Measurements from ENCODE around the gene STIP1.

The STIP1 gene

DNA sequence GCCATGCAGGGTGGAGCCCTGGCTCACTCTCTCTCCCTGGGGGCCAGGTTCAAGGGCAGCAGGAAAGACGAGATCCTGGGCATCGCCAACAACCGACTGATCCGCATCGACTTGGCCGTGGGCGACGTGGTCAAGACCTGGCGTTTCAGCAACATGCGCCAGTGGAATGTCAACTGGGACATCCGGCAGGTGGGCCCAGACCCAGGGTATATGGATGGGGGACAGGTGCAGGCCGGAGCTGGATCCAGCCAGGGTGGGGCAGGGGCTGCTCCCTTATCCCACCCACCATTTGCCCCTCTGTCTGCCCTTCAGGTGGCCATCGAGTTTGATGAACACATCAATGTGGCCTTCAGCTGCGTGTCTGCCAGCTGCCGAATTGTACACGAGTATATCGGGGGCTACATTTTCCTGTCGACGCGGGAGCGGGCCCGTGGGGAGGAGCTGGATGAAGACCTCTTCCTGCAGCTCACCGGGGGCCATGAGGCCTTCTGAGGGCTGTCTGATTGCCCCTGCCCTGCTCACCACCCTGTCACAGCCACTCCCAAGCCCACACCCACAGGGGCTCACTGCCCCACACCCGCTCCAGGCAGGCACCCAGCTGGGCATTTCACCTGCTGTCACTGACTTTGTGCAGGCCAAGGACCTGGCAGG lies 37.2 kb downstream of the STIP1 start:
- no peak for DNase-seq (ENCODE audit: low spot score)

DNA sequence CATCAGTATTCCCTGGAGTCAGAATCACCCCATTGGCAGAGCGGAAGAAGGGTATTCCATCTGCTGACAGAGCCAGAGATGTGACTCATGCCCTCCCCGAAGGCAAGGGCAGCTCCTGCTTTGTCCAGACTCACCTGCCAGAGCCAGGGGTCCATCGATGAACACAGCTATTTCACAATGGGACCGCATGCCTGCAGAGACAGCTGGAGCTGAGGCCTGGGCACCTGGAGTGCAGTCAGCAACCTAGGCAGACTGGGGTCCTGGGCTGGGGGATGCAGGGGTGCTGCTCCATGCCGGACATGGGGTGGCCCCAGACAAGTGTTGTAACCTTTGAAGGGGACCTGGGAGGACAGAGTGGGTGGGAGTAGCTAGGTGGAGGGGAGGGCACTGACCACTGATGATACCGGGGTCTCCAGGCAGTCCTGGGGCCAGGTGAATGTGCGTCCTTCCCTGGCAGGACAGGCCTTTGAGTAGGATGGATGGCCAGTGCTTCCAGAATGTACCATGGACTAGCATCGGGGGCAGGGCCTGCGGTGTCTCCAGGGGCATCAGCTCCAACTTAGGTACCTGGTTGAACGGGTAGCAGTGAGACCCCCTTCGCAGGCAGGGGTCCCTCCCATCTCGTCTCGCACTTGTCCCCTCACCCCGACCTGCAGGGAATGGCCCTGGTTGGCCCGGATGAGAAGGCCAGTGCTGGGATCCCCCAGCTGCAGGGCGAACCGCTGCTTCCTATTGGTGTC lies 38.4 kb downstream of the STIP1 start:
- no peak for DNase-seq (ENCODE audit: low spot score)

DNA sequence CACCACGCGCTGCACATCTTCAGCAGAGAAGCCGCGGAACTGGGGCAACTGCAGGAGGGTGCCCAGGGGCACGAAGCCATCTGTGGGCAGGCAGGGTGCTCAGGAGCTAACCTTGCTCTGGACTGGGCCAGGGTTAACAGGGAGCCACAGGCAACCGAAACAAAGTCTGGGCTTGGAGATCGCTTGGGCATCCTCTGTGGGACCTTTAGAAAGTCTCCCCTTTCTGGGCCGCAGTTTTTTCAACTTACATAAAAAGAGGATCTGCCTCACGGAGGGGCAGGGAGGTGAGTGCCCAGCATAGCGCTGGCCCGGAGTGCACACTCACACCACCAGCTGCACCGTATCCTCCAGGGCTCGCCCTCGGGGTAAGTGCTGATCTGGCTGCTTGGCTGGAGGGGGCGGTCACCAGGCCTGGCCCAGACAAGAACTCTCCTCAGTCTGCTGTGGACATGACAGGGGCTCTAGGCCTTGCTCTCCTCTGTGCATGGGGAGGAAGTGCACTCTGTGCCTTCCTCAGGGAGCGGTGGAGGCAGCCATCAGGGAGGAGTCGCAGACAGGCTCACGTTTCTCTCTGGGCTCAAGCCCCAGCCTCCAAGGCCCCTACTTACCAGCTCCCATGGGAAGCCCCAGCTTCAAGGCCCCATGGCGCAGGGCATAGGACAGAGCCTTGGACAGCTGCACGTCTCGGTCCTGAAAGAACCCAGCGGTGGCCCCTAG lies 39.1 kb downstream of the STIP1 start:
- peak; percentile 26 for DNase-seq (ENCODE audit: low spot score)

DNA sequence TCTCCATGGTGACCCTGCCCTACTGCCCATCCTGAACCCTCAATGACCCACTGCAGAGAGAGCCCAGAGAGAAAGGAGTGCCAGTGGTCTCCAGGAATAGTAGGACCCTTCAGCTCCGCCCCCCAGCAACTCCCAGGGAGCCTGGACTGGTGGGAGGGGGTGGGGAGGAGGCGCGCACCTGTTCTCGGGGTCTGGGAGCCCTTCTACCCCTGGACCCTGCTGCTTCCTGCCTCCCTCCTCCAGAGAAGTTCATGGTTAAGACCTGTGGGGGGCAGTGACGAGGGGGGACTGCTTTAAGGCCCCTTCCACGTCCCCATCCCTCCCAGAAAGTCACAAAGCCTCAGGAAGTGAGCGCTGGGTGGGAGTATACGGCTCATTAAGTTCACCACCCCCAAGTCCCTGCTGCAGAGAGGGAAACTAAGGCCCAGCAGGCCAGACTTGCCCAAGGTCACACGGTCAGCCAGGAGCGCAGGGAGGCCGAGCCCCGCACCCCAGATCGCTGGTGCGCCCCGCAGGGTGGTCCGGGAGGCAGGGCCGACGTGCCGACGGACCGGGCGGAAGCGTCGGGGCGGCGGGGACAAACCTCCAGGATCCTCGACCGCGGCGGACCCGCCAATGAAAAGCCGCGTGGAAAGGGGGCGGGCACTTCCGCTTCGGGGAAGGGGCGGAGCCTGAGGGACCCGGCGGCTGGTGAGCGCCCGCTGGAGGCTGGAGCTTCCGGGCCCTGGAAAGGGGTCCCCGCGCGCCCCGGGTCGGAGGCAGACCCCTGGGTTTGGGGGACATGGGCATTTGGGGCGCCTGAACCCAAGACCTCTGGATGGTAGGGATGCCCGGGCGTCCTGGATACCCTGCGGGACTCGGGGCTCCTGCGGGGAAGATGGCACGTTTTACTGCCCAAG lies 39.9 kb downstream of the STIP1 start, which contains the start of the genes NUDT22 and TRPT1:
NUDT22 (plus strand) TSS at position 667 of the 899 bp plus-strand sequence. CDS start 379 bp downstream, outside the sequence.
TRPT1 (minus strand) TSS at position 579 of the 899 bp plus-strand sequence; CDS start at position 253, 326 bp downstream.
- DNase-seq (ENCODE audit: low spot score), result peak; percentile 93

DNA sequence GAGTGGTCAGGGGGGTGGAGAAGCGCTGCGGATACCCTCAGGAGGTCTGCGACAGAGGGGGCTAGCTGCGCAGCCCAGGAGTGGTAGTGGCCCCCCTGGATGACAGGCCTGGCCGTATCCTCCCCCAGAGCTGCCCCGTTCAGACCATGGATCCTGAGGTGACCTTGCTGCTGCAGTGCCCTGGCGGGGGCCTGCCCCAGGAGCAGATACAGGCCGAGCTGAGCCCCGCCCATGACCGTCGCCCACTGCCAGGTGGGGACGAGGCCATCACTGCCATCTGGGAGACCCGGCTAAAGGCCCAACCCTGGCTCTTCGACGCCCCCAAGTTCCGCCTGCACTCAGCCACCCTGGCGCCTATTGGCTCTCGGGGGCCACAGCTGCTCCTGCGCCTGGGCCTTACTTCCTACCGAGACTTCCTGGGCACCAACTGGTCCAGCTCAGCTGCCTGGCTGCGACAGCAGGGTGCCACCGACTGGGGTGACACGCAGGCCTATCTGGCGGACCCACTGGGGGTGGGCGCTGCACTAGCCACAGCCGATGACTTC lies 40.6 kb downstream of the STIP1 start:
- DNase-seq (ENCODE audit: low spot score), result peak; percentile 32

DNA sequence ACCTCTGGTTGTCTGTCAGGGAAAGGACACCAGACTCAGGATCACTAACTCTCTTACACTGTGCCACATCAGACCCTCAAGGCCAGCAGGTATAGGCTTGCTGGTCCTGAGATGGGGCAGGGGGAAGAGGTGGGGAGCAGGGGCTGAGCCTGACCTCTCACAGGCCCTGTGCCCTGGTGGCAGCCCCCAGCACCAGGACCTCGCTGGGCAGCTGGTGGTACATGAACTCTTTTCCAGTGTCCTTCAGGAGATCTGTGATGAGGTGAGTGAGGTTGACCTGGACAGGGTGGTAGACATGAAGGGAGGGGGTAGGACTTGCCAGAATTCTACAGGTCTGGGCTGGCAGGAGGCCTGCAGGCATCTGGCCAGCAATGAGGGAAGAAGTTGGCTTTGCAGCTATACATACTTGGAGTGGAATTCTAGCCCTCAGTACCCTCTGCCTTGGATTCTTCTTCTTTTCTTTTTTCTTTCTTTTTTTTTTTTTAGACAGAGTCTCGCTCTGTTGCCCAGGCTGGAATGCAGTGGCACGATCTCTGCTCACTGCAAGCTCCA lies 41.5 kb downstream of the STIP1 start:
- DNase-seq (ENCODE audit: low spot score), result no peak

DNA sequence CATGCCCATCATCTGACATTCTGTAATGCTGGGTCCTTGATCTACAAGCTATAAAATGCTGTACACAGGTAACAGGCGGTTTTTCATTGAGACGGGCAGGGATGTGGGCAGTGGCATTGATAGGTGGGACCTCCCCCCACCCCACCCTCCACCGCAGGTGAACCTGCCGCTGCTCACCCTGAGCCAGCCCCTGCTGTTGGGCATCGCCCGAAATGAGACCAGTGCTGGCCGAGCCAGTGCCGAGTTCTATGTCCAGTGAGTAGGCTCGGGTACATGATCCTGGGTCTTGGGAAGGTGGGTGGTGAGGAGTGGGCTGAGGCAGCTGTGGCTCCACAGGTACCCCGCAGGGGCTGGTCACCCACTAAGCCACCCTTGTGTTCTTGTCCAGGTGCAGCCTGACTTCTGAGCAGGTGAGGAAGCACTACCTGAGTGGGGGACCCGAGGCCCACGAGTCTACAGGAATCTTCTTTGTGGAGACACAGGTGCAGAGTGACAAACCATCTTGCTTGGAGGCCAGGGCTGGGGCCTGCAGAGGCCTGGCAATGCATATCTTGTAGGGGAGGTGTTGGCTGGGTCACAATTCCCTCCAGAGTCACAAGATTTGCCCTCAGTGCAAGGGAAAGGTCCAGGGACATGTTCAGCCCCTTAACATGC lies 43.2 kb downstream of the STIP1 start:
- DNase-seq (ENCODE audit: low spot score), result no peak

DNA sequence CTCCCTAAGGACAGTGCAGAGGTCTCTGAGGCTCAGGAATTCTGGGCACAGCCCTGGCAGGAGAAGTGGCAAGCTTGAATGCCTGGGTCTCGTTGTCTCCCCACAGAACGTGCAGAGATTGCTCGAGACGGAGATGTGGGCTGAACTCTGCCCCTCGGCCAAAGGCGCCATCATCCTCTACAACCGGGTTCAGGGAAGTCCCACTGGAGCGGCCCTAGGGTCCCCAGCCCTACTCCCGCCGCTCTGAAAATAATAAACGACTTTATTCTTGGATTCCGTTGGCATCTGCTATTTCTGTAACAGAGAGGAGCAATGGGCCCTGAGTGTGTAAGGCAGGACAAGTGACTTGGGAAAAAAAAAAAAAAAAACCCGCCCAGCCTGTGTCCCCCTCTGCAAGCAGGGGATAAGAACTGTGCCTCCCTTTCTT lies 43.8 kb downstream of the STIP1 start:
- DNase-seq (ENCODE audit: low spot score), result no peak

DNA sequence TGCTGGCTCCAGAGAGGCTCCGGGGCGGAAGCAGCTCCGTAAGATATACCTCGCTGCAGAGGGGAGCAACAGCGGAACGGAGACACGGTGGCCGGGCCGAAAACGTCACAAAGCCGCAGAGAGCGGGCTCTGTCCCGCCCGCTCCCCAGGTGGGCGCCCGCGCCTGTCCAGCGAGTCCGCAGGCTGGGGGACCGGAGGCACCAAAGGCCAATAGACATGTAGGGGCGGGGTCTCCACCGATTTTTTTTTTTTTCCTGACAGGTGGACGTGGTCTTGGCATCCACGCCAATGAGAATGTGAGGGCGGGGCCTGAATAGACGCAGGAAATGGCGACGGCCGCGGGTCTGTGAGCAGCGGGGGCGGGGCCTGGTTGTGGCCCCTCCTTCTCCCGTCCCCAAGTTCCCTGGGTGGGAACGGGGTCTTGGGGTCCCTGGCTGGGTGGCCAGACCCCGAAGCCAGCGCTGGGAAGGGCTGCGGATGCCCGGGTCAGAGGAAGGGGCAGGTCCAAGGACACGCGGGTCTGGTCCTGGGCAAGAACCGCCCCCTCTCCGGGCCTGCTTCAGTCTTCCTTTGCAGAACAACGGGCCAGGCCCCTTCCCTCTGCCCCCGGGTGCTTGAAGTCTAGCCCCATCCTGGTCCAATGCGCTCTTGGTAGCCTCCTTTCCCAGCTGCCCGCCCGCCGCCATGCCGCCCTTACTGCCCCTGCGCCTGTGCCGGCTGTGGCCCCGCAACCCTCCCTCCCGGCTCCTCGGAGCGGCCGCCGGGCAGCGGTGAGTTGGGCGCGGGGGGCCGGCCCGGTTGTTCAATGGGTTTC lies 44.4 kb downstream of the STIP1 start, which contains the start of gene DNAJC4:
DNAJC4 (plus strand) TSS at position 378 of the 814 bp plus-strand sequence; CDS start at position 685, 307 bp downstream.
- DNase-seq (ENCODE audit: low spot score), result peak; percentile 85

DNA sequence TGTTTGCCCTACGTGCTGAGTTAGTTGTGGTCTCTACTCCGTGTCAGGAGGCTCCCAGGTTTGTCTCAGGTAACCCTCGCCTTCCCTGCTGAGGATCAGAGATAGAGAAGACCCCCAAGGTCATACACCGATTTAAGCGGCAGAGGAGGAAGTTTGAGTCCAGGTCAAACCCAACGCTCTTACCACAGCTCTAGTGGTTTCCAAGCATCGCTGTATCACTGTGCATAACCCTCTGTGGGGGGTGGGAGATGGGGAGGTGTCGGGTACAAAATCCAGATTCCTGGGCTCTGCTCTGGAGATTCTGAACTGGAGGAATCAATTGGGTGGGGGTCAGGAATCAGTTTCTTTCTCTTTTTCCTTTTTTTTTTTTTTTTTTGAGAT lies 45.0 kb downstream of the STIP1 start:
- no peak for DNase-seq (ENCODE audit: low spot score)

DNA sequence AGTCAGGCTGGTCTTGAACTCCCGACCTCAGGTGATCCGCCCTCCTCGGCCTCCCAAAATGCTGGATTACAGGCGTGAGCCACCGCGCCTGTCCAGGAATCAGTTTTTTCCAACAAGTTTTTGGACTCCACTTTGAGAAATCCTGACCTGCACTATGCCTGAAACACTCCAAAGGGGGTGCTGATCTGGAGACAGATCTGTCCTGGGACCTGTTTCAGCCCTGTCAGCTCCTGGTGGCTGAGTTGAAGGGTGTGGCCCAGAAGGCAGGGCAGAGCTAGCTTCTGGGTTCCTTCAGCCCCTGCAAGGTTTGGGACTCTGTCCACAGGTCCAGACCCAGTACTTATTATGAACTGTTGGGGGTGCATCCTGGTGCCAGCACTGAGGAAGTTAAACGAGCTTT lies 45.6 kb downstream of the STIP1 start:
- DNase-seq (ENCODE audit: low spot score), result no peak

DNA sequence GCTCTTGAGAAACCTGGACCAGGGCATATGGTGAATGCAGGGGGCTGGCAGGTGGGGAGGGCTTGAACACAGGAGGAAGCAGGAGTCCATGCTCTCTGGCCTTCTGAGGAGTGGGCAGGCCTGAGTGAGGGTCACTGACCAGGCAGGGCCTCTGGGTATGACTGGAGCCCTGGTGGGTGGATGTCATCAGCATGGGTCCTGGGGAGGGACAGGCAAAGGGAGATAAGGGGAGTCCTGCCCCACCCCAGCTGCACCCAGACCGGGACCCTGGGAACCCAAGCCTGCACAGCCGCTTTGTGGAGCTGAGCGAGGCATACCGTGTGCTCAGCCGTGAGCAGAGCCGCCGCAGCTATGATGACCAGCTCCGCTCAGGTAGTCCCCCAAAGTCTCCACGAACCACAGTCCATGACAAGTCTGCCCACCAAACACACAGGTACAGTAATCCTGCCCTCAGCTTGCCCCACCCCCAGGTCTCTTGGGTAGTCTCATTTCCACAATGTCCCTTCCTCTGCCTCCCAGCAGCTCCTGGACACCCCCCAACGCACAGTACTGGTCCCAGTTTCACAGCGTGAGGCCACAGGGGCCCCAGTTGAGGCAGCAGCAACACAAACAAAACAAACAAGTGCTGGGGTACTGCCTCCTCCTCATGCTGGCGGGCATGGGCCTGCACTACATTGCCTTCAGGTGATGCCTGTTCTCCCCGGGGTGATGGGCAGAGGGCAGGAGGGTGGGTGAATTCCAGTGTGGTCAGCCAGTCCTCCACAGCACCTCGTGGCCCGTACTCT lies 46.4 kb downstream of the STIP1 start:
- DNase-seq (ENCODE audit: low spot score), result no peak

DNA sequence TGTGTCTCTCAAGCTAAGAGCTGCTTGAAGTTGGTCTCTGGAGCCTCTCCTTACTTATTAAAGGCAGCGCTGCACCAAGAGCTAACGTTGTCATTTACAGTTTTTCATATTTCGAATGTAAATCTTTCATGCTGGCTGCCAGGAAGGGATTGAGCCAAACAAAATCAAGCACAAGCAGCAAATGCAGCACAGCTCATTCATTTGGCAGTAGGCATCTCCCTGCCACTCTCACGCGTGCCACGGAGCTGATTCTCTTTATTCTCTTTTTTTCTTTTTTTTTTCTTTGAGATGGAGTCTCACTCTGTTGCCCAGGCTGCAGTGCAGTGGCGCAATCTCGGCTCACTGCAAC lies 47.0 kb downstream of the STIP1 start:
- DNase-seq (ENCODE audit: low spot score), result no peak

DNA sequence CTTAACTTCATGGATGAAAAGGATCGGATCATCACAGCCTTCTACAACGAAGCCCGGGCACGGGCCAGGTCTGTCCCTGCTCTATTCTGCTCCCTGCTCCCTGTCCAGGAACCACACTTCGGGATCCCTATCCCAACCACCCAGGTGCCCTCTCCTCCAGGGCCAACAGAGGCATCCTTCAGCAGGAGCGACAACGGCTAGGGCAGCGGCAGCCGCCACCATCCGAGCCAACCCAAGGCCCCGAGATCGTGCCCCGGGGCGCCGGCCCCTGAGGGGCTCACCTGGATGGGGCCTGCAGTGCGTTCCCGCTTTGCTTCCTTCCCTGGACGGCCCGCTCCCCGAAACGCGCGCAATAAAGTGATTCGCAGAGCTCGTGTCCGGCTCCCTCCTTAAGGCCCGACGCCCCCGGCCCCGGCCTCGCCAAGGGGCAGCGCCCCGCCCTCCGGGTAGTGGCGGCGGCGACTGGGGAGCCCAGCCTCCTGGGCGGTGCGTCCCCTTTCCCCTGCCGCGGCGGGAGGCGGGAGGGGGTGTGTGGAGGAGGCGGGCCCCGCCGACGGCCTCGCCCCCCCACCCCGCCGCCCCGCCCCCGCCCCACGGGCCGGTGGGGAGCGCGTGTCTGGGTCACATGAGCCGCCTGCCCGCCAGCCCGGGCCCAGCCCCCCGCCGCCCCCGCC lies 48.1 kb downstream of the STIP1 start, which contains the start of gene VEGFB:
VEGFB (plus strand) TSS at position 672 of the 674 bp plus-strand sequence. CDS start 250 bp downstream, outside the sequence.
- DNase-seq (ENCODE audit: low spot score), result peak; percentile 54

DNA sequence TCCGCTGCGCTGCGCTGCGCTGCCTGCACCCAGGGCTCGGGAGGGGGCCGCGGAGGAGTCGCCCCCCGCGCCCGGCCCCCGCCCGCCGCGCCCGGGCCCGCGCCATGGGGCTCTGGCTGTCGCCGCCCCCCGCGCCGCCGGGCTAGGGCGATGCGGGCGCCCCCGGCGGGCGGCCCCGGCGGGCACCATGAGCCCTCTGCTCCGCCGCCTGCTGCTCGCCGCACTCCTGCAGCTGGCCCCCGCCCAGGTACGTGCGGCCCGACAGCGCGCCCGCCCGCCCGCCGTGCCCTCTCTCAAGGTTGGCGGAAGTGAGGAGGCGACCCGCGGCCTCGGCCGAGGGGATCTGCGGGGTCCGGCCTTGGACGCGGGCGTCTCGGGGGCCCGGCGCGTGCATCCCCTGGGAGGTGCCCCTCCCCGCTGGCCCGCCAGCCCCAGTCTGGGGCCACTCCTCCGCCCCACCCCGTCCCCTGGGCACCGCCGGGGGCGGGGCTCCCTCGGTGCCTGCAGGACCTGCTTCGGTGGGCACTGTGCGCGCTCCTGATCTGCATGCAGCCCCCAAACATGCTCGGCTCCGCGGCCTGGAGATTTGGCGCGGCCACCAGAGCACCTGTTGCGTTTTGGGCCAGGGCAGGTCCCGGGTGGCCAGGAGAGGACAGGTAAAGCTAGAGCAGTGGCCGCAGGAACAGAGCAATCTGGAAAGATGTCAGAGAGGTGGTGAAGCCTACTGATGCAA lies 48.8 kb downstream of the STIP1 start:
- DNase-seq (ENCODE audit: low spot score), result peak; percentile 53

DNA sequence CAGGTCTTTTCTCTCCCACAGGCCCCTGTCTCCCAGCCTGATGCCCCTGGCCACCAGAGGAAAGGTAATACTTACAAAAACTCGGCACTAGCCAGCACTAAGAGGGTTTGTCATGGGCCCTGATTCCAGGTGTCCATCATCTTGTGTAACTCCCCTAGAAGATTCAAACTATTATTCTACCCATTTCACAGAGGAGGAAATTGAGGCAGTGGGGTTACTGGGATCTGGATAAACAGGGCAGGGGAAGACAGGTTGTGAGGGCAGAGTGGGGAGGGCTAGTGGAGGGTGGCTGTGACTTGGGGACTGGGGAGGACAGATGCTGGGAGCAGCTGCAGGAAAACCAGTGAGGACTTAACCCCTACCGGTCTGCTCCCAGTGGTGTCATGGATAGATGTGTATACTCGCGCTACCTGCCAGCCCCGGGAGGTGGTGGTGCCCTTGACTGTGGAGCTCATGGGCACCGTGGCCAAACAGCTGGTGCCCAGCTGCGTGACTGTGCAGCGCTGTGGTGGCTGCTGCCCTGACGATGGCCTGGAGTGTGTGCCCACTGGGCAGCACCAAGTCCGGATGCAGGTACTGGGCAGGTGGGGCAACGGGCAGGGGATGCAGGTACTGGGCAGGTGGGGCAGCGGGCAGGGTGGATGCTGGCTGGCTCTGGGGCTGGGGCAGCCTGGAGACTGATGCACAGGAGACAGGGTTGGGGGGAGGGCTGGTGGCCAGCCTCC lies 49.6 kb downstream of the STIP1 start:
- no peak for DNase-seq (ENCODE audit: low spot score)

DNA sequence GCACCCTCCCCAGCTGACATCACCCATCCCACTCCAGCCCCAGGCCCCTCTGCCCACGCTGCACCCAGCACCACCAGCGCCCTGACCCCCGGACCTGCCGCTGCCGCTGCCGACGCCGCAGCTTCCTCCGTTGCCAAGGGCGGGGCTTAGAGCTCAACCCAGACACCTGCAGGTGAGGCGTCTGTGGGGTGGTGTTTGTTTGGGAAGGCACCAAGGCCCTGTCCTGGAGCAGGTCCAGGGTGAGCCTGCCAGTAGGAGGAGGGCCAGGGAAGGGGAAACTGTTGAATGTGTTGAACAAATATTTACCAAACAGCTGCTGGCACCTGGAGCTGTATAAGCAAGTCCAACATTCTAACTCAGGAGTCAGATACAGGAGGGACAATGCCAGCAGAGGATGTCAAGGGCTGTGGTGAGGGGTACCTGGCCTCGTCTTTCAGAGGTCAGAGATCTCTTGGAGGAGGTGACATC lies 51.5 kb downstream of the STIP1 start:
- no peak for DNase-seq (ENCODE audit: low spot score)
